PC-9 (cell line): Measurements from ENCODE around the gene SEC14L6. TPM values are rescaled to one million over a fixed set of nuclear protein-coding genes. Genes with fewer than 3 reads are reported as not detected.
"Not testable (repeated sequence)": the region's sequence is repeated elsewhere in the genome, so short reads cannot be mapped to it uniquely, and the experiment has no call there.

Experiments used
- Bru-seq: library from RNA; stranded (reverse); fragments of 400-500 nt; gene quantifications from one replicate; lab custom pipeline; 2021; lab: Mats Ljungman, UMichigan
- BruChase-seq, 2 experiments: library from RNA; stranded (reverse); fragments of 400-500 nt; gene quantifications; one replicate each; lab custom pipeline; 2021; lab: Mats Ljungman, UMichigan
- BruUV-seq: library from RNA; stranded (reverse); fragments of 400-500 nt; replicated peaks from 2 replicates; lab custom pipeline; 2021; lab: Mats Ljungman, UMichigan
- CTCF ChIA-PET: fragments of 300-600 bp; sonication (Branson Sonifier 250); formaldehyde crosslinking; loops from one replicate; lab custom pipeline; 2022; ENCODE audit warnings: antibody characterized with exemption; lab: Charles Lee
- POLR2A ChIA-PET: fragments of 300-600 bp; sonication (Branson Sonifier 250); formaldehyde crosslinking; loops from one replicate; lab custom pipeline; 2022; ENCODE audit warnings: antibody characterized with exemption; ENCODE audit not compliant: unreplicated experiment; lab: Charles Lee
- DNase-seq, 2 experiments: peaks; one replicate each; pipeline versions ENCODE4 v3.0.0 to v3.0.0-alpha.2; 2015 to 2022; ENCODE audit warnings: mixed read lengths in 1 of 2
- H2AFZ ChIP-seq: fragments of 200-600 bp; sonication (generic); 2 replicates; pipeline ENCODE4 v1.8.1; 2017; ENCODE audit warnings: antibody characterized with exemption
- H3F3A ChIP-seq: fragments of 200-600 bp; sonication (generic); 2 replicates; pipeline ENCODE4 v1.8.1; 2017; ENCODE audit warnings: antibody characterized with exemption, mild to moderate bottlenecking, low read depth; ENCODE audit not compliant: insufficient read depth
- H3K27ac ChIP-seq: fragments of 200-600 bp; sonication (generic); 2 replicates; pipeline ENCODE4 v1.6.1; 2016; ENCODE audit warnings: mixed run types
- H3K27me3 ChIP-seq: fragments of 200-600 bp; sonication (generic); 2 replicates; pipeline ENCODE4 v1.6.1; 2016; ENCODE audit warnings: low read depth, mixed run types; ENCODE audit not compliant: insufficient read depth
- H3K36me3 ChIP-seq: fragments of 200-600 bp; sonication (generic); 2 replicates; pipeline ENCODE4 v1.6.1; 2016; ENCODE audit warnings: low read depth, mixed run types
- H3K4me1 ChIP-seq: fragments of 200-600 bp; sonication (generic); replicated peaks from 2 replicates; pipeline ENCODE4 v1.6.1; 2016; ENCODE audit warnings: mixed run types; ENCODE audit not compliant: insufficient read depth
- H3K4me2 ChIP-seq: fragments of 200-600 bp; sonication (generic); 2 replicates; pipeline ENCODE4 v1.6.1; 2017; ENCODE audit warnings: mixed run types
- H3K4me3 ChIP-seq: fragments of 200-600 bp; sonication (generic); 2 replicates; pipeline ENCODE4 v1.6.1; 2016; ENCODE audit warnings: mixed run types
- H3K79me2 ChIP-seq: fragments of 200-600 bp; sonication (generic); 2 replicates; pipeline ENCODE4 v1.6.1; 2017; ENCODE audit warnings: low read depth, mixed run types
- H3K9me2 ChIP-seq: fragments of 200-600 bp; sonication (generic); 2 replicates; pipeline ENCODE4 v1.8.1; 2017; ENCODE audit warnings: mild to moderate bottlenecking; ENCODE audit not compliant: insufficient read depth
- H3K9me3 ChIP-seq: fragments of 200-600 bp; sonication (generic); 2 replicates; pipeline ENCODE4 v1.8.1; 2016; ENCODE audit warnings: low read depth; ENCODE audit not compliant: insufficient read depth
- H4K20me1 ChIP-seq: fragments of 200-600 bp; sonication (generic); 2 replicates; pipeline ENCODE4 v1.8.1; 2017; ENCODE audit not compliant: insufficient read depth
- EZH2 ChIP-seq: fragments of 200-600 bp; sonication (generic); IDR thresholded peaks from 2 replicates; pipeline ENCODE4 v1.8.0; 2017; ENCODE audit warnings: antibody characterized with exemption, low read depth
- intact Hi-C: fragments of 100-400 bp; cut with micrococcal nuclease; formaldehyde crosslinking; loops from one replicate; pipeline ENCODE4 v1.10.0; 2022; ENCODE audit not compliant: unreplicated experiment
- long read RNA-seq: library from polyadenylated mRNA; stranded (forward); transcript quantifications from one replicate; pipeline ENCODE4 v2.0.0, GENCODE V29; 2022
- total RNA-seq: library from RNA; stranded (reverse); gene quantifications from 2 replicates; pipeline ENCODE4 v1.2.3, GENCODE V29; 2021
- TF ChIP-seq, protein P1 (sequence below): fragments of 200-600 bp; sonication (generic); conservative IDR thresholded peaks from 2 replicates; pipeline ENCODE4 v1.6.1; 2017; ENCODE audit warnings: mixed run types, antibody characterized with exemption, mild to moderate bottlenecking, moderate library complexity

SEC14L6 gene
- 0.31 and 0.33 TPM in 2 replicates for total RNA-seq
- percentile 14 among the genes with signal in this experiment for Bru-seq, nascent RNA
- percentile 13 among the genes with signal in this experiment for BruChase-seq, experiment 1, labeled RNA remaining after a 2-hour chase
- percentile 19 among the genes with signal in this experiment for BruChase-seq, experiment 2, labeled RNA remaining after a 6-hour chase
- long read RNA-seq, result 0 reads

DNA sequence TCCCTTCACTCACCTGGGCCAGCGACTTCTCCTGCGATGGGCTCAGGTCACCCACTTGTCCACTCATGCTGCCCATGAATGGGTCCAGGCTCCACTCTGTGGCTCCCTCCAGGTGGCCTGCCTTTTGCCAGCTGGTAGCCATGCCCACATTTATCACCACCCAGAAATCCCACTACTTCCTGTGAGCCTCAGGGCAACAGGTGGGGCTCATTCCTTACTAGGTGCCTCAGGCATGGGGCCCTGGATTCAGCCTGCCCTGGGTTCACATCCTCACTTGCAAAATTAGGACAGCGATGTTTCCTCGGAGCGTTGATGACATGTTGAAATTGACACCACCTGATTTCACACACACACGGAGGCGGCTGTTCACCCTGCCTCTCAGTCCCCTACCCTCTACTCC is at the start of gene SEC14L6:
Gene SEC14L6 (minus strand): TSS at position 126 of the 400 bp plus-strand sequence. CDS start 59 bp downstream, at position 67.
- intact Hi-C loops, result no loop called here
- Histone ChIP-seq H3K4me3 (no peak within 1 kb of the TSS), H4K20me1 (no peaks in the 10 kb centered on the region), H3K9me2 (no peaks in the 10 kb centered on the region), H3K27me3 (no peaks in the 10 kb centered on the region), H3K4me2 (no peak within 1 kb of the TSS), H3K79me2 (no peaks in the 10 kb centered on the region), H3F3A (no peaks in the 10 kb centered on the region), H3K27ac (no peak within 1 kb of the TSS), H3K4me1 (0 out of 2 replicates have a peak, but pooled peaks cover 9% of the 10 kb centered on the region), H3K9me3 (no peaks in the 10 kb centered on the region), H2AFZ (no peak within 1 kb of the TSS), H3K36me3 (no peaks in the 10 kb centered on the region)
- BruUV-seq, result no TSS peak
- peak; percentile 34 to 51 for DNase-seq
- POLR2A ChIA-PET, result no interaction called here
- TF ChIP-seq, protein P1, sequence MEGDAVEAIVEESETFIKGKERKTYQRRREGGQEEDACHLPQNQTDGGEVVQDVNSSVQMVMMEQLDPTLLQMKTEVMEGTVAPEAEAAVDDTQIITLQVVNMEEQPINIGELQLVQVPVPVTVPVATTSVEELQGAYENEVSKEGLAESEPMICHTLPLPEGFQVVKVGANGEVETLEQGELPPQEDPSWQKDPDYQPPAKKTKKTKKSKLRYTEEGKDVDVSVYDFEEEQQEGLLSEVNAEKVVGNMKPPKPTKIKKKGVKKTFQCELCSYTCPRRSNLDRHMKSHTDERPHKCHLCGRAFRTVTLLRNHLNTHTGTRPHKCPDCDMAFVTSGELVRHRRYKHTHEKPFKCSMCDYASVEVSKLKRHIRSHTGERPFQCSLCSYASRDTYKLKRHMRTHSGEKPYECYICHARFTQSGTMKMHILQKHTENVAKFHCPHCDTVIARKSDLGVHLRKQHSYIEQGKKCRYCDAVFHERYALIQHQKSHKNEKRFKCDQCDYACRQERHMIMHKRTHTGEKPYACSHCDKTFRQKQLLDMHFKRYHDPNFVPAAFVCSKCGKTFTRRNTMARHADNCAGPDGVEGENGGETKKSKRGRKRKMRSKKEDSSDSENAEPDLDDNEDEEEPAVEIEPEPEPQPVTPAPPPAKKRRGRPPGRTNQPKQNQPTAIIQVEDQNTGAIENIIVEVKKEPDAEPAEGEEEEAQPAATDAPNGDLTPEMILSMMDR, result no peak
- no peak for TF ChIP-seq EZH2
- CTCF ChIA-PET, result no interaction called here

DNA sequence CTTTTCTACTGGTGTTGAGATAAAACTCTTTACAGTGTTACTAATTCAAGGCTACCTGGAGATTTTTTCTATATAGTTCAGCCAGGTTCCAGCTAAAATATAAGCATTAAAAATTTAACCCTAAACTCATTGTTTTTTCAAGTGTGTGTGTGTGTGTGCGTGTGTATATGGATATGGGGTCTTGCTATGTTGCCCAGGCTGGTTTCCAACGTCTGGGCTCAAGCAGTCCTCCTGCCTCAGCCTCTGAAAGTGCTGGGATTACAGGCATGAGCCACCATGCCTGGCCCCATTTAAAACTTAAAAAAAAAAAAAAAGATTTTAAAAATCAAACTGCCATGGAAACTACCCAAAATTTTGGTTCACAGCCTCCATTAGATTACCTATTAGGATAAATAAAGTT is 49.7 kb upstream of the SEC14L6 start:
- intact Hi-C loops, result no loop called here
- Histone ChIP-seq H3K4me3 (no peak overlapping the region), H3K9me2 (no peaks in the 10 kb centered on the region), H4K20me1 (no peaks in the 10 kb centered on the region), H3K27ac (no peak overlapping the region), H3K4me1 (no peaks in the 10 kb centered on the region), H3K4me2 (no peak overlapping the region), H3K27me3 (no peaks in the 10 kb centered on the region), H3K9me3 (no peaks in the 10 kb centered on the region), H3F3A (peaks cover 7% of the 10 kb centered on the region; the same call in 1 of the 2 replicates), H3K79me2 (peaks cover 5% of the 10 kb centered on the region), H2AFZ (no peak overlapping the region), H3K36me3 (no peaks in the 10 kb centered on the region)
- BruUV-seq, result no TSS peak
- ChIA-PET POLR2A (no interaction called here), CTCF (no interaction called here)
- no peak for TF ChIP-seq EZH2
- TF ChIP-seq, protein P1, result no peak
- no peak for DNase-seq

DNA sequence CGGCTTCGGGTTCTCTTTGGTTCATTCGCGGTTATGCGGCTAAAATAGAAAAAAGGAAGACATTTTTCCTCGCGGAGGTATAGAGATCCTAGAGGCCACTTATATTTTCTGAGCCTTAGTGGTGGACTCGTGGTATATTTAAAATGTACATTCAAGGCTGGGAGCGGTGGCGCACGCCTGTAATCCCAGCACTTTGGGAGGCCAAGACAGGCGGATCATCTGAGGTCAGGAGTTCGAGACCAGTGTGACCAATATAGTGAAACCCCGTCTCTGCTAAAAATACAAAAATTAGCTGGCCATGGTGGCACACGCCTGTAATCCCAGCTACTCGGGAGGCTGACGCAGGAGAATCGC is 45.8 kb upstream of the SEC14L6 start:
- H2AFZ ChIP-seq, H3K9me2 ChIP-seq, DNase-seq, intact Hi-C loops, H3K27me3 ChIP-seq, H3K9me3 ChIP-seq, H3K27ac ChIP-seq, BruUV-seq, H3K4me3 ChIP-seq: not testable (repeated sequence)
- Histone ChIP-seq H3F3A (peaks cover 14% of the 10 kb centered on the region; the same call in 1 of the 2 replicates), H3K79me2 (peaks cover 31% of the 10 kb centered on the region), H3K4me2 (peak overlapping the region; percentile 96), H4K20me1 (peaks cover 17% of the 10 kb centered on the region), H3K36me3 (peaks cover 21% of the 10 kb centered on the region), H3K4me1 (peaks cover 13% of the 10 kb centered on the region)
- CTCF ChIA-PET, result interaction anchor here (0.7 to 1.0 kb wide), 3 partner anchors 10 to 306 kb away, joined by 3 to 8 read pairs (median 5); no protein-coding TSS in a partner anchor
- POLR2A ChIA-PET, result interaction anchor here (0.6 to 1.0 kb wide), 2 partner anchors 168 to 281 kb away, joined by 3 to 6 read pairs; no protein-coding TSS in a partner anchor
